ENCODE data around the gene MSI1. TPM values are rescaled to one million over a fixed set of nuclear protein-coding genes. Genes with fewer than 3 reads are reported as not detected.
A peak's percentile ranks its signal among the peaks of the same experiment; 100 is the strongest.

MSI1 gene
- total and polyA plus RNA-seq, 2 of the 13 experiments (the other 11 are each of a cell fraction or from before 2014, with no cell fraction given): 0.09 to 0.46 TPM

GRCh38 chr12:120292661-120293531 lies 76.1 kb downstream of the MSI1 start, which contains the start of gene RNU4-1 (continued):
- no peak for TF ChIP-seq ZNF280D (CRISPR knock-in tag; IDR thresholded peaks at IDR 0.05)
- peak; percentile 58; the same call in 1 of the 2 replicates for TF ChIP-seq RFXAP (CRISPR knock-in tag; IDR thresholded peaks at IDR 0.05; ENCODE audit: borderline replicate concordance)
- no peak for TF ChIP-seq ZFP91 (CRISPR knock-in tag; IDR thresholded peaks at IDR 0.05; ENCODE audit: borderline replicate concordance)
- TF ChIP-seq ZNF512B (CRISPR knock-in tag; IDR thresholded peaks at IDR 0.05; ENCODE audit: borderline replicate concordance): peak; percentile 79; the same call in 1 of the 2 replicates
- TF ChIP-seq PAF1 (CRISPR knock-in tag; IDR thresholded peaks at IDR 0.05): no peak
- no peak for TF ChIP-seq ZNF496 (CRISPR knock-in tag; IDR thresholded peaks at IDR 0.05; ENCODE audit: insufficient replicate concordance)
- no peak for TF ChIP-seq SMC3 (IDR thresholded peaks at IDR 0.05; ENCODE audit: low read length)
- TF ChIP-seq TGIF2 (CRISPR knock-in tag; IDR thresholded peaks at IDR 0.05): peak; percentile 84
- no peak for TF ChIP-seq HHEX (CRISPR knock-in tag; IDR thresholded peaks at IDR 0.05)
- TF ChIP-seq FIP1L1 (IDR thresholded peaks at IDR 0.05; ENCODE audit: borderline replicate concordance, insufficient read depth, low read depth, low read length): no peak
- TF ChIP-seq SNAPC4 (CRISPR knock-in tag; IDR thresholded peaks at IDR 0.05): peak; percentile 100
- TF ChIP-seq UBTF (CRISPR knock-in tag; IDR thresholded peaks at IDR 0.05): no peak; the same call in 1 of the 2 replicates
